Measurements from ENCODE around the gene FAM114A1.
A peak's percentile ranks its signal among the peaks of the same experiment; 100 is the strongest.
"Not testable (repeated sequence)": the region's sequence is repeated elsewhere in the genome, so short reads cannot be mapped to it uniquely, and the experiment has no call there.

FAM114A1 gene

DNA sequence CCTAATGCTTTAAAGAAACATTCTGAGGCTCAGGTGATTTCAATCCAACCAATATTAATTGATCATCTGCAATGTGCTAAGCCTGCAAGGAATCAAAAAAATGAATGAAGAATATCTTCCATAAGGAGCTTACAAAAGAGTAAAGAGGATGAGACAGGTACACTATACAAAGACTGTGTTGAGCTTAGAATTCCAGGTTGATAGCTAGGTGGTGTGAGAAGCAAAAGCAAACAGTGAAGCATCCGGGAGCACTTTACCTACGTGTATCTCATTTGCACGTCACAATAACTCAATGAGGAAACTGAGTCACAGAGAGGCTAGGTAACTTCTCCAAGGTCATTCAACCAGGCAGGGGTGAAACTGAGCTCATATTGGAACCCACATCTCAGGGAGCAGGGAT lies 37.1 kb downstream of the FAM114A1 start:
- DNase-seq: no peak

DNA sequence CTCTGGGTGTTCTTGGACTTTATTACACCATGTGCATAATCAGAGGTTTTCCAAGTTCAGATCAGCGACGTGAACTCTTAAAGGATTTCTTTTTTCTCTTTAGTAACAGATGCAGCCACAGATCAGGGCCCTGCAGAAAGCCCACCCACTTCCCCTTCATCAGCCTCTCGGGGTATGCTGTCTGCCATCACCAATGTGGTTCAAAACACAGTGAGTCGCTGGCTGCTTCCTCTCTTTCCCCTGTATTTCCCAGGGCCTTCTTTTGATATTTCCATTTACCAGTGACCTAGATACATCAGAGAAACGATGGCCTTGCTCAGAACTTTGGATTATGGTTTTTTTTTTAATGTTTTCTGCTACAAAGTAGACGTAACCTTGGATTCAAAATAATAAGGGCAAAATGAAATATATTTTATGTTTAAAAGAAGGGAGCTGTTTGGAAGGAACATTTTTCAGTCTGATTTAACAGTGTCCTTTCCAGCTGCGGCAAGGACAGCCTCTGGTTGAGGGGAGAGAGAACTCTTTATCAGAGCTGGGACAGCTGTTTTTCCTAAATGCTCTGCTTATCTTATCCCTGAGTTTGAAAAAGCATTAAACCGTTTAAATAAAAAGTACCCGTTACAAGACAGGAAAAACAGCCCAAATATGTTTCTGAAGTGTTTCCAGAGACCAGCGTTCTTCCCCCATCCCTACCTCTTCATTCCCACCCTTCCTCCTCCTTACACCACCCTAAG lies 38.2 kb downstream of the FAM114A1 start:
- no peak for DNase-seq

DNA sequence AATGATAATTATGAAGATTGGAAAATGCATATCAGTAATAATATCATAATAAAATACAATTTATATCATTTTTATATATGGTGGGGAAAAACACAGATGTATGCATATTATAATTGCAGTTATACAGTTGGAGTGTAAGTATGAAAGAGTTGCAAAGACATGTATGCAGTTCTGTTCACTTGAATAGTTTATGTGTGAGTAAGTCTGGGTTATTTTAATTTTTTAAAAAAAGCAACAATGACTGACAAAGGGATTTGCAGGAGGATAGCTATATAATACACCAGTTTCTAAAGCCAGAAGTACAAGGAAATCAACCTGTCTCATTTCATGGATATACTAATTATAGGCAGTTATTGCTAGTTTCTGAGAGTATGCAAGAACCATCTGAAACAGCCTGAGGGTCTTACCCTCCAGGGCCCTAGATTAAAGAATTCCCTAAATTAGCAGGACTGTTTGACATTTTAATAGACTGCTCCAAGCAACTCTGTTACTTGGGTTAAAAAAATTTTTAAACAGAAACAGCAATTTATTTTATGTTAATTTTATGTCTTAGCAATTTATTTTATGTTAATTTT lies 40.2 kb downstream of the FAM114A1 start:
- no peak for DNase-seq

DNA sequence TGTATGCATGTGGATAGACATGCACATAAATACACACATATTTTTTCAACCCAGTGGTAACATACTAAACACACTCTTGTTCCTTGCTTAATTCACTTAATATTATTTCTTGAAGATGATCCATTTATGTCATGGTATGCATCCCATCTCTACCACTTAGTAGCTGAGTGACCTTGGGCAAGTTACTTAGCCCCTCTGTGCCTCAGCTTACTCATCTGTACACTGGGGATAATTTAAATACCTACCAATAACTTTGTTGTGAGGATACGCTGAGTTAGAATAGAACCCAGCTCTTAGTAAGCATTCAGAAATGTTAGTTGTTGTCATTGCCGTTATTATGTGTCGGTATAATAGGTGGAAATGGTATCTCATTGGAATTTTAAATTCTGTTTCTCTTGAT lies 41.4 kb downstream of the FAM114A1 start:
- DNase-seq: no peak

DNA sequence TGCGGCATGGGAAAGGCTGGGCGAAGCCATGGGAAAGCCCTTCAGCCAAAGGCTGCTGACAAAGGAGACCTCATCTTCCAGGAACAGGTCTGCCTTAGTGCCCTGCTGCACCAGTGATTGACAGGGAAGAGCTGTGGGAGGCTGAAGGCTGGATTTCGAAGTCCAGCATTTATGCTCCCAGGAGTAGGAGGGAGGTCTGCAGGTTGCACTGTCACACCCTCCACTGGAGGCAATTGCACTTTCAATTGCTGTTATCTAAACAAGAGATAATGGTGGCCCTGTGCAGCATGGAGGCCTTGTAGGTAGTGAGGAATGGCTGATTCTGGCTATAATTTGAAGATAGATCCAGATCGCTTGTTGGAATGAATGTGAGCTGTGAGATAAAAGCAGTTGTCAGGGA lies 43.7 kb downstream of the FAM114A1 start:
- DNase-seq: no peak

DNA sequence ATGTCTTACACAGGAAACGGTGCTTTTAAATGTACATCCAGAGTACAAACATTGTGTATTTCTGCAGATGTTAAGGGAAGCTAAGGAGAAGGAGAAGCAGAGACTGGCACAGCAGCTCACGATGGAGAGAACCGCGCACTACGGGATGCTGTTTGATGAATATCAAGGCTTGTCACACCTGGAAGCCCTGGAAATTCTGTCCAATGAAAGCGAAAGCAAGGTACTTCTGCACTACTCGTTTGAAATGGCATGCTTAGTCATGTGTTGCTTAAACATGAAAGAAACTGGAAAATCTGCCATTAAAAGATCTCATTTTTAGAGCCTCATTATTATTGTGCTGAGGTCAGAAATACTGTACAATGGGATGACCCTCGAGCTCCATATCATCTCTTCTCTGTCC lies 47.2 kb downstream of the FAM114A1 start:
- peak in 1 of 2 donors; percentile 15 for DNase-seq

DNA sequence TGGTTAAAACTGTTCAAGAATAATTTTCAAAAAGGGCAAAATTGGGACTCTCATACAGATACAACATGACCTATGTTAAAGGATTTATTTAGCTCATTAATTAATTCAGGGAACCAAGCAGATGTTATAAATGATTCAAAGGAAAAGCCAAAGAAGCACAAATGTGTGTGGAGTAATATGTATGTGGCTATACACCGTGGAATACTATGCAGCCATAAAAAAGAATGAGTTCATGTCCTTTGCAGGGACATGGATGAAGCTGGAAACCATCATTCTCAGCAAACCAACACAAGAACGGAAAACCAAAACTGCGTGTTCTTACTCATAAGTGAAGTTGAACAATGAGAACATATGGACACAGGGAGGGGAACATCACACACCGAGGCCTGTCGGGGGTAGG lies 48.7 kb downstream of the FAM114A1 start:
- not testable (repeated sequence) for DNase-seq

DNA sequence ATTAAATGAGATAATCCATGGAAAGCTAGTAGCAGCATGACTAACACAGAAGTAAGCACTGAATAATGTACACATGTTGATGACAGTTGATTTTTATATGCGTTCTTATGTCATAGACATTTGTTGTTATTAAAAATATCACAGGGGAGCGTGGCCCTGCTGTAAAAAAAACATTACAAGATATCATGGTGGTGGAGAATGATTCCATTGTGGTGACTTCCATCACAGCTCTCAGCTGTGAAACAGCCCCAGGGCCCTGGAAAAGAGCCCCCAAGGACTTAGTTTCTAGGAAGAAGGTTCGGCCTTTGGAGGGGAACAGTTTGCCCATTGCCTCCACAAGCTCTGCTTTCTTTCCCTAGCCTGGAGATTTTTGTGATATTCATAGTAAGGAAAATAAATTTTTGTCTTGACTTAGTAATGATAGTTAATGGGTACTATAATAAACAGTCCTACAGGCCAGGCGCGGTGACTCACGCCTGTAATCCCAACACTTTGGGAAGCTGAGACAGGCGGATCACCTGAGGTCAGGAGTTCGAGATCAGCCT lies 49.9 kb downstream of the FAM114A1 start:
- DNase-seq: no peak

DNA sequence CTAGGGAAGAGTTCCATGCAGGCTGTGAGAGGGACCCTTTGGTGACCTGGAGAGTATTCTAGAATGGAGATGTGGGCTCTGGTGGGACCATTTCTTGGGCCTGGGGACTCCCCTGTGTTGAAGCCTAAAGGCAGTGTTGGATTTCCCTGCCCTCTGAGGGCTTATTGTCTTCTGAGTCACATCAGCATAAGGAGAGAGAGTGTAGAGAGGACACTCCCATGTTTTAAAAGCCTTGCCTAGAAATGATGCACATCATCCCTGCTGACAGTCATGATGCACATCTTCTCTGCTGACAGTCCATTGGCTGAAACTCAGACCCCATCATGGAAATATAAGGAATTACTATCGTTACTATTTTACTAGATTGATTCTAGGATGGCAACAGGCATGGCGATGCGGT lies 51.9 kb downstream of the FAM114A1 start:
- DNase-seq: no peak

DNA sequence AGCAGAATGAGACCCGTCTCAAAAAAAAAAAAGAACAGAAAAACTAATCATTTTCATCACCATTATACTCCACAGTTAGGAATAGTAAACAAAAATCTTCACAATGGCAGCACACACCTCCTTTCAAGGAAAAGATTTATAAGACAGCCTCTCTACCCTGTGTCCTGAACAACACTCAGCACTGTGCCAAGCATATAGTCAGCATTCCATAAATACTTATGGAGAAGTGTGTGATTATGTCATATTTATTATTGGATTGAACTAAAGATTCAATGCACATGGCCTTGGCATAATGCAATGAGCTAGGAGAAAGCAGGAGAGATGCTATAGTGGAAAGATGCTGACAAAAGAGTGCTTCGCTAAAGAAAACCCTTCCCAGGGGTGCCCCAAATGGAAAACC lies 52.6 kb downstream of the FAM114A1 start:
- DNase-seq: no peak

DNA sequence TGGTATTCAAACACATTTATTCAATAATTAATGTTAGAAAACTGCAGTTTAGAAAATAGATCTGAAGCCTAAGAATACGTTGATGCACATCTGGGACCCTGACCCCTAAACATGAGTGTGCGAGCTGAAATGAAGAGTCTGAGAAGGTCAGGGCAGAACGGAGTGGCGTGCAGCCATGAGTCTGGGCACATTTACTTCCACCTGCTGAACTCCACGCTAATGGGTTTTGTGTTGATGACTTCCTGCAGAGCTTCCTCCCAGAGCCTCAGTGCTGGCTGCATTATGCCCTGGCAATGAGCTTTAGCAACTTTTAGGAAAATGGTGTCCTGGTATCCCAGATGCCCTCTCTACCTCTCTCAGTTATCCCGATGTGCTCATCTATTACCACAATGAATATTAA lies 53.1 kb downstream of the FAM114A1 start:
- no peak for DNase-seq

DNA sequence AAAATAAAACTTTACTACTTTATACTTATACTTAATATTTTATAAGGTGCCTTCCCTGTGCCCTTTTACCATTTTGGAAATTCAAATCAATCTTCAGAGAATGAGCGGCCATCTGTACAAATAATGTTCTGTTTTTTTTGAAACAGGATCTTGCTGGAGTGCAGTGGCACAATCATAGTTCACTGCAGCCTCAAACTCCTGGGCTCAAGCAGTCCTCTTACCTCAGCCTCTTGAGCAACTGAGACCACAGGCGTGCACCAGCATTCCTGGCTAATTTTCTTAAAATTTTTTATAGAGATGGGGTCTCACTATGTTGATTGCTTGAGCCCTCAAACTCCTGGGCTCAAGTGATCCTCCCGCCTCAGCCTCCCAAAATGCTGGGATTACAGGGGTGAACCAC lies 53.5 kb downstream of the FAM114A1 start:
- DNase-seq: no peak

DNA sequence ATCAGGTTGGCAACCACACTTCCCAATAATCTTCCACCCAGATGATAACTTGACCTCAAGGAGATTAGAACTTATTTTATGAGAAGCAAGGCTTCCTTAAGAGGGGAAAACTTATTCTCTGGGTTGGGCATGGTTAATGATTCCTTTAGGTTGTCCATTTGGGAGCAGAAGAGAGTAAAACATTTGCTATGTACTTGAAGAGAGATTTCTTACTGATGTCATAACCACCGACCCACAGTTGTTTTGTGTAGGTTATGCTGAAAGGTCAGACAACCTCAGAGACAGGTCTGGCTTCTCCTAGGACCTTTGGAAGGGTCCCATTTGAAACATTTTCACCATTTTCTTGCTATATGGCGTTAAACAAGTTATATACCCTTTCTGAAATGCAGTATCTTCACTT lies 56.1 kb downstream of the FAM114A1 start:
- no peak for DNase-seq

DNA sequence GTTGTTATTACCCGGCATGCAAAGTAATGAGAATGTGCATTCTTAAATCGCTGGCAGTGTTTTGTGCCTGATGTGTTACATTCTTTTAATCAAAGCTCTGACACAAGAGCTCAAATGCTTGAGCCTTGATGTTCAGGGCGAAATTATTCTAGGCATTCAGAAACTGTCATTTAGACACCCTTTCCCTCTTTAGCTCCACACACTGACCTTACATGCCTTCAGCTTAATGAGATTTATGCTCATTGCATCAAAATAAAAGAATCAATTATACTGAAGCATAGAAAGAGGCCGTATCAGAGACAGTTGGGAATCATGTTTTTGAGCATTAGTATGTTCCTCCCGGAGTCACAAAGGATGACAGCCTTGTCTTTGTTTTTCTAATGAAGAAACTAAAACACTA lies 56.7 kb downstream of the FAM114A1 start:
- no peak for DNase-seq

DNA sequence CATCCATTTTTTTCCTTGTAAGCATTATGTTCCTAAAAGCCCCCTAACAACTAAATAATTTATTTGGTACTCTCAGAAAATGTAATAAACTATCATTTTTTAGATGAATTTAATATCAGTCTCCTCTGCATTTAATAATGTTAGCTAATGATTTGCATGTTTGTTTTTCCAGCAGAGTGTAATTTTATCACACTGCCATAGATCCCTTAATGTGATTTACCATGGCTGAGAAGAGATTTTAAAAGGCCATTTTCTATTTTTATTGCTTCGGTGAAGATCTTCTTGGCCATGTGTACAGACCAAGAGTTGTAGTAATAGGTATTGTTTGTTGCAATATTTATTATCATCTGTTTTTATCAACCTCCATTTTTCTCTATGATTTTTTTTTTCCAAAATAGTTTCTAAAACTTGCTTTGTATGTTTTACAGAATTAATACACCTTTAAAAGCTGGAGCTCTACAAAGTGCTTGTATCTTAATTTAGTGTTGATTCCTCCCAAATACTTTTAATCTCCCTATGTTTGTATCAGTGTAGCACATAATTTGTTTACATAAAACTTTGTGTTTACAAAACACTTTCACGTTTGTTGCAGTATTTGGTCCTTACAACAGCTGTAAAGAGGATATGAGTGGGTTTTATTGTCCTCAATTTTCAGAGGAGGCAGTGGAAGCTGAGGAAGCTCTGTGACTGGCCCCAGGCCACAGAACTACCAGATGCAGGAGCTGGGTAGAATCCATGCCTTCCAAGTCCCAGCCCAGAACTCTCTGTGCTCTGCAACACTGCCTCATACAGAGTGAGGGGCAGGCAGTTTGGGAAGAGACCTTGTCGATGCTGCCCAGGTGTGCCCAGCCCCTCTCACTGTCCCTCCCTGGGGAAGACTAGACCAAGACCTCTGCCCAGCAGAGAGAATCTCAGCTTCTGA lies 58.1 kb downstream of the FAM114A1 start:
- no peak for DNase-seq

DNA sequence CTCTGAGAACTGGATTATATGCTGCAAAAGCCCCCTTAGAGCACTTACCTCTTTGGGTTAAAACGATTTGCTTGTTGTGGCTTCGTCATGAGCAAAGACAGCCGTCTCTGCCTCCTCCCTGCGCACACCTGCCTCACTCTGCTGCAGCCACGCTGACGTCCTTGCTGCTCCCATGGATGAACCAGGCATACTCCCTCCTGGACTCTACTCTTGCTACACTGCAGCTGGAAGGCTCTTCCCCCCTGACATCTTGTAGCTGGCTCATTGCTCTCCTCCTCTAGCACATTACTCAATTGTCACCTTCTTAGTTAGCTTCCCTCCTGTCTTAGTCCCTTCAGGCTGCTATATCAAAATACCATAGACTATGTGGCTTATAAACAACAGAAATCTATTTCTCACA lies 59.3 kb downstream of the FAM114A1 start:
- no peak for DNase-seq

DNA sequence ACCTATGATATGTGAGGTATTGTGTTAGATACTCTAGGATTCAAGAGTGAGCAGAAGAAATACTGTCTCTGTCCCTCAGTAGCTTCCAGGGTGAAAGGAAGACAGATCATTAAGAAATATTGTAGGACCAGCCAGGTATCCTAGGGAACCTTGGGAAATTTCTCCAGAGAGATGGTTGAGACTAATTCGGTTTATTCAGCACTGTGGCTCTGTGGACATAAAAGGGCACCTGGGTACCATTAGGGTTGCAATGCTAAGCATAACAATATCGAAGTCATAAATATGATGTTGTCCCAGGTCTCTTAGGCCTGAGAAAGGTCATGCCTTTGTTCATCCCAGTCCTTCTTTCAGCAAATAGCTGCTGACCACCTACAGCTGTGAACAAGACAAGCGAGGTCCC lies 61.0 kb downstream of the FAM114A1 start:
- no peak for DNase-seq

DNA sequence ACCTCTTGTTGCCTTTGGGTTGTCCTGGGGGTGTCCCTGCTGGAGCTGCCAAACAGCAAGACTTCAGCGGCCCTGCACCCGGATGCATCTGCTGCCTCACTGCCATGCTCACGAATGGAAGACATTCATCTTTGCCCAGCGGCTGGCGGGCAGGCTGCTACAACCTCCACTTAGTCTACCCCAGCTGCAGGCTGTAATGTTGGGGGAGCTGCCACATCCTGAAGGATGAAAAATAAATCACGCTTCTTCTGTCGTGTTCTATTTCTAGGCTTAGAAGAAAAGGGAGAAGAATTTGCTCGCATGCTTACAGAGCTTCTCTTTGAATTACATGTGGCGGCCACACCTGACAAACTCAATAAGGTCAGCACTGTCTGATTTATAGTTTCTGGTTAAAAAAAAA lies 61.4 kb downstream of the FAM114A1 start:
- no peak for DNase-seq

DNA sequence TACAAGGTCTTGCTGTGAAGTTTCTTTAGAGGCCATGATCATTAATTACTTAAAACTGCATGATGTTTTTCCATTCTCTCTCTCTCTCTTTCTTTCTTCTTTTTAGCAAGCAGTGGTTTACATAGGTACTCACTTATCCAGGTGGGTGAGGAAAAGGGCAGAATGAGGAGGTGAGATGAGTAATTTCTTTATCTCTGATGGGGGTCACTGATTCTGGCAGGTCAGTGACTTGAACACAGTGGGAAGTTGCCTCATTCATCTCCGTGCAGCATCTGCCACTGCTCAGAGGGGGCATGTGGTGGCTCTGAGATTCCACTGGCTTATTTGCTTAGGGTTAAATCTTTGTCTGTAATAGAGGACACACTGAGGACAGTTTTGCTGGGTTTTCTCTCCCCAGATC lies 62.6 kb downstream of the FAM114A1 start:
- DNase-seq: no peak

DNA sequence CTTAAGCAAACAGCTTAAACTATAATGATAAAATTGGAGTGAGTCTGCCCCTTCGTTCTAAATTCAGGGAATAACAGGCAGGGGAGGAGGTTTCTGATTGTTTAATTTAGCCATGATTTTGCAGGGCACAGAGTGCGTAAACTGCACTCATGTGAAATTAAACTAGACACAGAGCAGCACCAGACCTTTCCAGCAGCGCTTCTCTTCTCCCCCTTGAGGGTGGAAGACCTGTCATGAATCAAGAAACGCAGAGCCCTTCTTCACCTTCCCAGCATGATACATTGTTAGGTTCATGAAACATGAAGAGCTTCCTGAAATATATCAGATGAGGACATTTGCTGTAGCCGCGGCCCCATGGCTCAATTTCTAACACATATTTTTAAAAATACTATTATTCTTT lies 63.1 kb downstream of the FAM114A1 start:
- no peak for DNase-seq

DNA sequence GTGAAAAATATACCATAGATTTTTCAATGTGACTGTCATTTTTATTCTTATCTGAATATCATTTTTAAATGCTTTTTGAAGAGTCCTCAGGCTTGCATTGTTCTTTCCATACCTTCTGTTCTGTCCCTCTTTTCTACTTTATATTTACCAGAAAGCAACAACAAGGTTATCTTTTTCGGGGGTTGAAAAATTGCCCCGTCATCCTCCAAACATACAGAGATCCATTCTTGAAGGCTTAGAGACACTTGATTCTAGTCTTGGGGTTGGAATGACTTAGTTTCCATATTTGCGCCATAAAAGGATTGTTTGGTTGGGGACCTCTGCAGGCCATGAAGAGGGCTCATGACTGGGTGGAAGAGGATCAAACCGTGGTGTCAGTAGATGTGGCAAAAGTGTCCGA lies 63.5 kb downstream of the FAM114A1 start:
- no peak for DNase-seq

DNA sequence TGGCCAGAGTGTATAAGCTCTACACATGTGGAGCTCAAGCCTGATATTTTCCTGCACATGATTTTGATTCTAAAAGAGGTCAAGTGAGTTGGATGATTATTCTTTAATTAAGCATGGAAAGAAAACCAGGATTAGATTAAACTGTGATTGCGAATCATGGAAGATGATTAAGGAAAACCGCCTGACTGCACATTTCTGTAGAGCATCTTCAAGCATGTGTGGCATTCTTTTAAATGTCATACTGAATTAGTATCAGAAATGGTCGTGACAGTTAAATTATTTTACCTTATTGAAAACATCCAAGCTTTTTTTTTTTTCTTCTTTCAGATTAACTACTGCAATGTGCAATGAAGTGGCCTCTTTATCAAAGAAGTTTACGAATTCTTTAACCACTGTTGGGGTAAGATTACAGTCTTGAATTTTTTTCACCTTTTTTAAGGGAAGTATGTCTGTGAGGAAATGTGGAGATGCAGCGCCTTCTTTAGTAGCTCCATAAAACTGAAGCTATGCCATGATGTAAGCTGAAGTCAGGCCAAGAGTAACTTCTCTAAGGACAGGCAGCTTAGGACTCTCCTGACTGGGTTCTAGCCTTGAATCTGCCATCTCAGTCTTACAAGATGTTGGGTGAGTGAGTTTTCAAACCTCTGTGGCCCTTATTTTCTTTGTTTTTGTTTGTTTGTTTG lies 67.9 kb downstream of the FAM114A1 start:
- no peak for DNase-seq

DNA sequence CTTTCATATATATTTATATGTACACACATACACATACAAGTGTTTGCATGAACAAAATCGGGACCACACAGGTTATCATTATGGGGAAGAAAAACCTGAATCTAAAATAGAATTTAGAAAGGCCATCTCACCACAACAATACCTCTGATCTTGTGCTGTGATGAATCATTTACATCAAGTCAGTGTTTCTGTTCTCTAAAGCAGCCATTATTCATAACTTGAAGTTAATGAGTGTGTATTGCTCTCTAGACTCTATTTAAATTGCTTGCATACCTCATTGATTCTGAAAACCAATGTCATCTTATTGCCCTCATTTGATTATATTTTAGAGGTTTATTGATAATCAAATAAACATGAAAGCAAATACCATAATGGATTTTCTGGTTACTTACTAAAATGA lies 71.6 kb downstream of the FAM114A1 start:
- no peak for DNase-seq

Measured in CD4-positive, alpha-beta T cell treated with Interleukin-4 for 1 hour (primary cell).